ENCODE data around the gene GLYATL1.

GLYATL1 gene

GRCh38 chr11:58927393-58928106 is 11.7 kb upstream of the GLYATL1 start:
- peak in 1 of 2 donors; percentile 20 for DNase-seq

GRCh38 chr11:58928107-58928499 is 11.2 kb upstream of the GLYATL1 start:
- DNase-seq: no peak

- no peak for DNase-seq
Observed at GRCh38 chr11:58928691-58929090, 10.6 kb upstream of the GLYATL1 start.

- no peak for DNase-seq
Observed at GRCh38 chr11:58930926-58931325, 8.4 kb upstream of the GLYATL1 start.

- DNase-seq: no peak
Observed at GRCh38 chr11:58933661-58934060, 5.6 kb upstream of the GLYATL1 start.

- no peak for DNase-seq
Observed at GRCh38 chr11:58934945-58935513, 4.3 kb upstream of the GLYATL1 start.

GRCh38 chr11:58938398-58938797 is 890 bp upstream of the GLYATL1 start:
- DNase-seq: no peak

- DNase-seq: no peak
Observed at GRCh38 chr11:58940028-58940427, 740 bp downstream of the GLYATL1 start.

GRCh38 chr11:58941838-58942237 is 2.5 kb downstream of the GLYATL1 start:
- DNase-seq: no peak

GRCh38 chr11:58945663-58946062 is 6.4 kb downstream of the GLYATL1 start:
- no peak for DNase-seq

- DNase-seq: no peak
Observed at GRCh38 chr11:58949184-58949583, 9.9 kb downstream of the GLYATL1 start.

GRCh38 chr11:58957922-58958321 is 18.6 kb downstream of the GLYATL1 start:
- DNase-seq: no peak

- DNase-seq: peak; percentile 37 to 55
Observed at GRCh38 chr11:58958500-58958899, 19.2 kb downstream of the GLYATL1 start.

- no peak for DNase-seq
Observed at GRCh38 chr11:58963551-58964104, 24.3 kb downstream of the GLYATL1 start.

GRCh38 chr11:58965246-58965985 is 26.1 kb downstream of the GLYATL1 start:
- DNase-seq: no peak

- DNase-seq: no peak
Observed at GRCh38 chr11:58968251-58968711, 29.0 kb downstream of the GLYATL1 start.

GRCh38 chr11:58977470-58977869 is 38.2 kb downstream of the GLYATL1 start:
- DNase-seq: no peak

- no peak for DNase-seq
Observed at GRCh38 chr11:58979222-58979621, 39.9 kb downstream of the GLYATL1 start.

- no peak for DNase-seq
Observed at GRCh38 chr11:58980159-58980843, 41.0 kb downstream of the GLYATL1 start.

- no peak for DNase-seq
Observed at GRCh38 chr11:58992489-58992888, 53.2 kb downstream of the GLYATL1 start.

- DNase-seq: no peak
Observed at GRCh38 chr11:58994171-58994570, 54.9 kb downstream of the GLYATL1 start.

- DNase-seq: no peak
Observed at GRCh38 chr11:58998480-58999290, 59.4 kb downstream of the GLYATL1 start.
